Gastrocnemius medialis (tissue), 4 donors: Measurements from ENCODE around the gene NAXD.

Experiments used
- POLR2A ChIP-seq, 2 donors: fragments of 450-650 bp; IDR thresholded peaks; one replicate each; pipeline ENCODE4 v1.6.1; 2017; ENCODE audit warnings: antibody characterized with exemption in 2 of 2, mild to moderate bottlenecking in 2 of 2, moderate library complexity in 2 of 2
- TF ChIP-seq, protein P1 (sequence below), 5 experiments: fragments of 450-650 bp in 3 of 5; fragments of 200-600 bp in 2 of 5; sonication (generic) in 2 of 5; IDR thresholded peaks in 4 of 5; conservative IDR thresholded peaks in 1 of 5; 1 replicate in 4 of 5; 2 replicates in 1 of 5; pipeline ENCODE4 v1.5.1; 2016 to 2019; ENCODE audit warnings: antibody characterized with exemption in 5 of 5, mild to moderate bottlenecking in 3 of 5, moderate library complexity in 3 of 5

DNA sequence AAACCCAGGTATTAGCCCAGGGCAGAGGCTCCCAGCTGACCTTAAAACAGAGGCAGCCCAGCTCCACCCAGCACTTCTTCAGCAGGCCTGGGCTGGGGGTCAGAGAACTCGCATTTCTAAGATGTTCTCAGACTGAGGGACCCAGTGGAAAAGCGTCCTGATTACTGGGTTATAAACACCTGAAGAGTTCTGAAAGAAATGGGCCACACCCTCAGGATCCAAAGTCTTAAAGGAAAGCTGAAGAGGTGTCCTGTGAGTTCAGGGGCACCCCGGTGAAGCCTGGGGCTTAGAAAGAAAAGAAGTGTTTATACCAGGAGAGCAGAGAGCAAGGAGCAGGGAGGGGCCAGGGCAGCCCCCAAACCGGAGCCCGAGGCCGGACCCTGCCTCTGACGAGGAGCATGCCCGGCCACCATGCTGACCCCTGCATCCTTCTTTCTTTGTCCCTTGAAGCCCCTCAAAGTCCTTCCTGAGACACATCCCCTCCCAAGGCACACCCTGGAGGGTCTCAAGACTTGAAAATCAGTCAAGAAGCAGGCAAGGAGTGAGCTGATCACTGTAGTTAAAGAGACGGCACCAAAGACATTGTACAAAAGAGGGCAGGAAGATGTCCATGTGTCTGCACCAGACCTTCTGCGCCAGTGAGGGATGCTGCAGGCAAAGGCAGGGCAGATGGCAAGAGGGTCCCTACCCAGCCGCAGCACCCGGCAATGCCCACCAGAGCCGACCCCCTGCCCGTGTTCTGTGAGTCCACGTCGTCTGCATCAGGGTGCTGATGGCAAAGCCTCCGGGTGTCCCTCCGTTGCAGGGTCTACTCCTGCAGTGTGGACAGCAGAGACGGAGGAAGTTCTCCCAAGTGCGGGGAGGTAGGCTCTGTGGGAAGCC, 43.2 kb upstream of the NAXD start:
- no peak for TF ChIP-seq POLR2A (IDR thresholded peaks at IDR 0.05)
- TF ChIP-seq, protein P1, sequence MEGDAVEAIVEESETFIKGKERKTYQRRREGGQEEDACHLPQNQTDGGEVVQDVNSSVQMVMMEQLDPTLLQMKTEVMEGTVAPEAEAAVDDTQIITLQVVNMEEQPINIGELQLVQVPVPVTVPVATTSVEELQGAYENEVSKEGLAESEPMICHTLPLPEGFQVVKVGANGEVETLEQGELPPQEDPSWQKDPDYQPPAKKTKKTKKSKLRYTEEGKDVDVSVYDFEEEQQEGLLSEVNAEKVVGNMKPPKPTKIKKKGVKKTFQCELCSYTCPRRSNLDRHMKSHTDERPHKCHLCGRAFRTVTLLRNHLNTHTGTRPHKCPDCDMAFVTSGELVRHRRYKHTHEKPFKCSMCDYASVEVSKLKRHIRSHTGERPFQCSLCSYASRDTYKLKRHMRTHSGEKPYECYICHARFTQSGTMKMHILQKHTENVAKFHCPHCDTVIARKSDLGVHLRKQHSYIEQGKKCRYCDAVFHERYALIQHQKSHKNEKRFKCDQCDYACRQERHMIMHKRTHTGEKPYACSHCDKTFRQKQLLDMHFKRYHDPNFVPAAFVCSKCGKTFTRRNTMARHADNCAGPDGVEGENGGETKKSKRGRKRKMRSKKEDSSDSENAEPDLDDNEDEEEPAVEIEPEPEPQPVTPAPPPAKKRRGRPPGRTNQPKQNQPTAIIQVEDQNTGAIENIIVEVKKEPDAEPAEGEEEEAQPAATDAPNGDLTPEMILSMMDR (IDR thresholded peaks at IDR 0.05 in 4 of 5, conservative IDR thresholded peaks at IDR 0.05 in 1 of 5), result no peak
